SK-N-SH (cell line): ENCODE measurements around the gene DGLUCY. TPM values are rescaled to one million over a fixed set of nuclear protein-coding genes. Genes with fewer than 3 reads are reported as not detected.

ENCODE experiments used
- CTCF ChIA-PET: fragments of 300-600, 350-600 bp; formaldehyde crosslinking; extraction: SDS; loops from one replicate; lab custom pipeline; 2021; lab: Yijun Ruan, JAX
- POLR2A ChIA-PET: fragments of 350-600 bp; sonication (Branson Sonifier 250); formaldehyde crosslinking; extraction: SDS; loops from one replicate; lab custom pipeline; 2020; ENCODE audit warnings: antibody characterized with exemption, inconsistent platforms; lab: Yijun Ruan, JAX
- DNase-seq: peaks from one replicate; pipeline ENCODE4 v3.0.0; 2012
- H2AFZ ChIP-seq: fragments of 200-600 bp; sonication (generic); 2 replicates; pipeline ENCODE4 v1.8.1; 2016; ENCODE audit warnings: antibody characterized with exemption, mild to moderate bottlenecking, low read depth
- H3F3A ChIP-seq: fragments of 200-600 bp; sonication (generic); replicated peaks from 2 replicates; pipeline ENCODE3; 2016; ENCODE audit warnings: antibody characterized with exemption, mild to moderate bottlenecking; ENCODE audit not compliant: insufficient read depth
- H3K27ac ChIP-seq, 2 experiments: fragments of 200-500 bp in 1 of 2; fragments of 200-600 bp in 1 of 2; sonication (Bioruptor generic) in 1 of 2; sonication (generic), shearing (Covaris generic) in 1 of 2; 2 replicates each; pipeline versions ENCODE4 v1.5.1 to v1.6.1; 2014 to 2016; ENCODE audit warnings: low read depth in 2 of 2, inconsistent platforms in 1 of 2, low read length in 1 of 2, mild to moderate bottlenecking in 1 of 2, mixed read lengths in 1 of 2
- H3K27me3 ChIP-seq: fragments of 200-600 bp; sonication (generic), shearing (Covaris generic); 2 replicates; pipeline ENCODE4 v1.6.1; 2016; ENCODE audit warnings: mixed run types; ENCODE audit not compliant: insufficient read depth
- H3K36me3 ChIP-seq, 2 experiments: fragments of 200-500 bp in 1 of 2; fragments of 200-600 bp in 1 of 2; sonication (Bioruptor generic) in 1 of 2; sonication (generic) in 1 of 2; replicated peaks in 1 of 2; 2 replicates each; pipeline versions ENCODE3 to v1.5.1; 2014 to 2016; ENCODE audit warnings: low read length in 1 of 2, mild to moderate bottlenecking in 1 of 2; ENCODE audit not compliant: insufficient read depth in 2 of 2, control insufficient read depth in 1 of 2
- H3K4me1 ChIP-seq, 2 experiments: fragments of 200-500 bp in 1 of 2; fragments of 200-600 bp in 1 of 2; sonication (Bioruptor generic) in 1 of 2; sonication (generic), shearing (Covaris generic) in 1 of 2; 2 replicates each; pipeline versions ENCODE4 v1.5.1 to v1.6.1; 2014 to 2016; ENCODE audit warnings: low read depth in 1 of 2, low read length in 1 of 2, mixed run types in 1 of 2; ENCODE audit not compliant: insufficient read depth in 2 of 2, control insufficient read depth in 1 of 2
- H3K4me2 ChIP-seq: fragments of 200-600 bp; sonication (generic), shearing (Covaris generic); 2 replicates; pipeline ENCODE4 v1.6.1; 2017; ENCODE audit warnings: mixed run types
- H3K4me3 ChIP-seq, 2 experiments: fragments of 200-500 bp in 1 of 2; fragments of 200-600 bp in 1 of 2; sonication (Bioruptor generic) in 1 of 2; sonication (generic), shearing (Covaris generic) in 1 of 2; 2 replicates each; pipeline versions ENCODE4 v1.5.1 to v1.8.1; 2014 to 2016; ENCODE audit warnings: low read depth in 2 of 2, inconsistent platforms in 1 of 2, low read length in 1 of 2, mild to moderate bottlenecking in 1 of 2, mixed read lengths in 1 of 2, moderate library complexity in 1 of 2
- H3K79me2 ChIP-seq: fragments of 200-600 bp; sonication (generic); 2 replicates; pipeline ENCODE4 v1.8.1; 2017; ENCODE audit warnings: mild to moderate bottlenecking; ENCODE audit not compliant: insufficient read depth
- H3K9ac ChIP-seq: fragments of 200-600 bp; sonication (generic); 2 replicates; pipeline ENCODE4 v1.6.1; 2017; ENCODE audit warnings: mixed run types
- H3K9me2 ChIP-seq: fragments of 200-600 bp; sonication (generic); 2 replicates; pipeline ENCODE4 v1.6.1; 2017; ENCODE audit warnings: mixed run types
- H3K9me3 ChIP-seq: fragments of 200-600 bp; sonication (generic); 2 replicates; pipeline ENCODE4 v1.6.1; 2017; ENCODE audit warnings: mixed run types, mild to moderate bottlenecking, moderate library complexity
- H4K20me1 ChIP-seq: fragments of 200-600 bp; sonication (generic); 2 replicates; pipeline ENCODE4 v1.6.1; 2017; ENCODE audit warnings: mild to moderate bottlenecking, mixed run types; ENCODE audit not compliant: insufficient read depth
- CTCF ChIP-seq: fragments of 200-600 bp; sonication (generic); IDR thresholded peaks from 2 replicates; pipeline ENCODE4 v1.6.1; 2017; ENCODE audit warnings: antibody characterized with exemption, mild to moderate bottlenecking, moderate library complexity
- EP300 ChIP-seq, 2 experiments: IDR thresholded peaks; 2 replicates each; pipeline versions ENCODE4 v1.4.0 to v1.6.1; 2012; ENCODE audit warnings: borderline replicate concordance in 1 of 2, low read depth in 1 of 2, low read length in 1 of 2
- FOXJ3 ChIP-seq: sonication (generic); formaldehyde crosslinking; IDR thresholded peaks from 2 replicates; pipeline ENCODE4 v1.5.1; 2020; ENCODE audit warnings: mild to moderate bottlenecking, missing genetic modification reagents
- GABPA ChIP-seq: IDR thresholded peaks from 2 replicates; pipeline ENCODE4 v1.4.0; 2012; ENCODE audit warnings: low read depth, mild to moderate bottlenecking
- IRF3 ChIP-seq: fragments of 150-350 bp; IDR thresholded peaks from 2 replicates; pipeline ENCODE4 v1.6.1; 2016; ENCODE audit warnings: mild to moderate bottlenecking, low read depth, low read length
- NFIC ChIP-seq: IDR thresholded peaks from 2 replicates; pipeline ENCODE4 v1.4.0; 2012; ENCODE audit warnings: borderline replicate concordance
- RFX5 ChIP-seq: IDR thresholded peaks from 2 replicates; pipeline ENCODE4 v1.6.1; 2012; ENCODE audit warnings: mild to moderate bottlenecking, improper control_type of control experiment, low read length
- TCF12 ChIP-seq: IDR thresholded peaks from 2 replicates; pipeline ENCODE4 v1.4.0; 2012
- YY1 ChIP-seq: IDR thresholded peaks from 2 replicates; pipeline ENCODE4 v1.4.0; 2012; ENCODE audit warnings: low read depth, mild to moderate bottlenecking
- whole genome bisulfite sequencing: methylation state at CpG from one replicate; pipeline ENCODE4 v1.1.6; 2017; ENCODE audit warnings: low lambda C conversion rate; 5-methylcytosine and 5-hydroxymethylcytosine counted together
- polyA plus RNA-seq, 3 experiments: library from polyadenylated mRNA; depleted of rRNA; stranded (reverse); fragments of >200 nt; gene quantifications; 2 replicates each; pipeline ENCODE4 v1.2.3, GENCODE V29; 2012

DGLUCY gene
- polyA plus RNA-seq, 1 of the 3 experiments (the other 2 are of a cell fraction) = 17.2 TPM

- H4K20me1 ChIP-seq = no peaks in the 10 kb centered on the region
- peaks cover 0 to 26% of the 10 kb centered on the region in 2 experiments; a peak in 1 of 4 replicates for H3K4me1 ChIP-seq
- peak overlapping the region in 1 of 2 experiments; percentile 23; a peak in 2 of 4 replicates for H3K27ac ChIP-seq
- DNase-seq = no peak
- H3F3A ChIP-seq = peaks cover 4% of the 10 kb centered on the region
- POLR2A ChIA-PET = interaction anchor here (1.4 kb wide), 1 partner anchor 69 kb away, joined by 4 read pairs; the partner anchor contains the start of gene GPR68
- no peaks in the 10 kb centered on the region for H3K27me3 ChIP-seq
- H3K36me3 ChIP-seq = no peaks in the 10 kb centered on the region
- H2AFZ ChIP-seq = no peak overlapping the region
- no peak overlapping the region for H3K4me3 ChIP-seq
- no peaks in the 10 kb centered on the region for H3K9me3 ChIP-seq
- TF ChIP-seq NFIC (no peak), IRF3 (no peak), FOXJ3 (CRISPR knock-in tag) (no peak), EP300 (IDR thresholded peaks at IDR 0.05; ENCODE audit: borderline replicate concordance in 1 of 2, low read depth in 1 of 2, low read length in 1 of 2) (no peak), GABPA (no peak), TCF12 (no peak), CTCF (no peak), YY1 (no peak), RFX5 (no peak)
- TF ChIP-seq, all 33 proteins: peak for 0
- CTCF ChIA-PET = interaction anchor here (0.7 to 13.2 kb wide), 19 partner anchors 9 to 874 kb away, joined by 3 to 391 read pairs (median 6); no protein-coding TSS in a partner anchor
- H3K4me2 ChIP-seq = no peak overlapping the region
- H3K9ac ChIP-seq = no peak overlapping the region
- WGBS = 86% methylated on average over 10 of the region's 10 CpGs
- no peaks in the 10 kb centered on the region for H3K9me2 ChIP-seq
- no peaks in the 10 kb centered on the region for H3K79me2 ChIP-seq
Observed at GRCh38 chr14:91175291-91176201, 61.7 kb downstream of the DGLUCY start.
